ENCODE measurements around the gene ZP3. TPM values are rescaled to one million over a fixed set of nuclear protein-coding genes. Genes with fewer than 3 reads are reported as not detected.
"Not testable (repeated sequence)": the region's sequence is repeated elsewhere in the genome, so short reads cannot be mapped to it uniquely, and the experiment has no call there.

The ZP3 gene
- total and polyA plus RNA-seq, 2 of the 8 experiments (the other 6 are each of a cell fraction or from before 2014, with no cell fraction given) = 1.5 to 2.4 TPM

- DNase-seq (ENCODE audit: low read depth in 1 of 2, low spot score in 2 of 2) = peak in 1 of 2 experiments; percentile 59
- H2BK12ac ChIP-seq (ENCODE audit: low read depth, low read length); H2BK120ac ChIP-seq (replicated peaks; ENCODE audit: low read depth, low read length); H3K4me2 ChIP-seq (ENCODE audit: insufficient read depth in 1 of 2, low read depth in 2 of 2, low read length in 2 of 2); H3K14ac ChIP-seq (ENCODE audit: insufficient read length); H3K23ac ChIP-seq (ENCODE audit: insufficient read length); H3K27ac ChIP-seq (ENCODE audit: low read depth, low read length); H3K18ac ChIP-seq (ENCODE audit: extremely low read depth, low read length); H2BK20ac ChIP-seq (ENCODE audit: low read length); H3K4me3 ChIP-seq (ENCODE audit: extremely low read depth in 1 of 4, insufficient read depth in 2 of 4, low read depth in 3 of 4, low read length in 4 of 4); H2AFZ ChIP-seq (ENCODE audit: low read length); H2BK15ac ChIP-seq (ENCODE audit: low read length); H3K4ac ChIP-seq (replicated peaks; ENCODE audit: insufficient read length, low read depth, low read length); H3K9ac ChIP-seq (replicated peaks in 1 of 4; ENCODE audit: extremely low read depth in 1 of 4, low read depth in 3 of 4, low read length in 3 of 4); H3K27me3 ChIP-seq (replicated peaks in 1 of 4; ENCODE audit: control insufficient read depth in 3 of 4, extremely low read depth in 1 of 4, insufficient read depth in 3 of 4, low read length in 3 of 4); H4K8ac ChIP-seq (ENCODE audit: extremely low read depth, insufficient read depth, low read length); H4K91ac ChIP-seq (replicated peaks; ENCODE audit: insufficient read length, low read length); H2BK5ac ChIP-seq (ENCODE audit: low read depth, low read length); H3K56ac ChIP-seq (replicated peaks; ENCODE audit: insufficient read length, low read depth, low read length); H2AK5ac ChIP-seq (ENCODE audit: low read depth, low read length); H3K23me2 ChIP-seq (ENCODE audit: low read depth, low read length); H4K5ac ChIP-seq (ENCODE audit: insufficient read length, low read depth, low read length); H3K79me2 ChIP-seq (ENCODE audit: control insufficient read depth in 1 of 2, insufficient read depth in 2 of 2, low read length in 2 of 2); H3K9me3 ChIP-seq (ENCODE audit: insufficient read depth in 2 of 2, low read depth in 1 of 2, low read length in 1 of 2); H3K4me1 ChIP-seq (replicated peaks in 1 of 4; ENCODE audit: control insufficient read depth in 3 of 4, insufficient read depth in 4 of 4, low read length in 3 of 4); H4K20me1 ChIP-seq (replicated peaks in 1 of 2; ENCODE audit: control insufficient read depth in 1 of 2, insufficient read depth in 2 of 2, low read length in 2 of 2); H3K79me1 ChIP-seq (ENCODE audit: low read depth, low read length); POLR2A ChIA-PET (ENCODE audit: partially characterized antibody); CTCF ChIA-PET (ENCODE audit: partially characterized antibody): not testable (repeated sequence)
- peak; percentile 72 for FAIRE-seq
- WGBS, 2 experiments (ENCODE audit: extremely low coverage in 1 of 2, insufficient coverage in 1 of 2, insufficient read length in 1 of 2, insufficient replicate concordance in 2 of 2, low coverage in 1 of 2, low lambda C conversion rate in 2 of 2, missing lambda C conversion rate in 1 of 2) = 41% methylated on average over 5 of the region's 20 CpGs; no CpG with 5 or more reads in 1 of the 2 experiments
- peaks cover 0 to 11% (median 3%) of the 10 kb centered on the region in 4 experiments; a peak in 2 of 8 replicates for H3K36me3 ChIP-seq (ENCODE audit: control insufficient read depth in 2 of 4, insufficient read depth in 4 of 4, low read length in 3 of 4)
Observed at GRCh38 chr7:76485822-76486610, 61.3 kb downstream of the ZP3 start.

- WGBS, 2 experiments (ENCODE audit: extremely low coverage in 1 of 2, insufficient coverage in 1 of 2, insufficient read length in 1 of 2, insufficient replicate concordance in 2 of 2, low coverage in 1 of 2, low lambda C conversion rate in 2 of 2, missing lambda C conversion rate in 1 of 2) = 100% methylated on average over 1 of the region's 5 CpGs; no CpG with 5 or more reads in 1 of the 2 experiments
- H2BK15ac ChIP-seq (ENCODE audit: low read length); H3K23me2 ChIP-seq (ENCODE audit: low read depth, low read length); H3K4me3 ChIP-seq (ENCODE audit: extremely low read depth in 1 of 4, insufficient read depth in 2 of 4, low read depth in 3 of 4, low read length in 4 of 4); H3K9ac ChIP-seq (replicated peaks in 1 of 4; ENCODE audit: extremely low read depth in 1 of 4, low read depth in 3 of 4, low read length in 3 of 4); H3K4me2 ChIP-seq (ENCODE audit: insufficient read depth in 1 of 2, low read depth in 2 of 2, low read length in 2 of 2); H3K79me2 ChIP-seq (ENCODE audit: control insufficient read depth in 1 of 2, insufficient read depth in 2 of 2, low read length in 2 of 2); POLR2A ChIA-PET (ENCODE audit: partially characterized antibody); H4K20me1 ChIP-seq (replicated peaks in 1 of 2; ENCODE audit: control insufficient read depth in 1 of 2, insufficient read depth in 2 of 2, low read length in 2 of 2); DNase-seq (ENCODE audit: low read depth in 1 of 2, low spot score in 2 of 2); H2BK20ac ChIP-seq (ENCODE audit: low read length); H2BK12ac ChIP-seq (ENCODE audit: low read depth, low read length); H3K18ac ChIP-seq (ENCODE audit: extremely low read depth, low read length); H2AK5ac ChIP-seq (ENCODE audit: low read depth, low read length); H3K56ac ChIP-seq (replicated peaks; ENCODE audit: insufficient read length, low read depth, low read length); H3K4me1 ChIP-seq (replicated peaks in 1 of 4; ENCODE audit: control insufficient read depth in 3 of 4, insufficient read depth in 4 of 4, low read length in 3 of 4); H2BK120ac ChIP-seq (replicated peaks; ENCODE audit: low read depth, low read length); CTCF ChIA-PET (ENCODE audit: partially characterized antibody); H3K14ac ChIP-seq (ENCODE audit: insufficient read length); H3K27ac ChIP-seq (ENCODE audit: low read depth, low read length); H3K27me3 ChIP-seq (replicated peaks in 1 of 4; ENCODE audit: control insufficient read depth in 3 of 4, extremely low read depth in 1 of 4, insufficient read depth in 3 of 4, low read length in 3 of 4); H3K79me1 ChIP-seq (ENCODE audit: low read depth, low read length); H2BK5ac ChIP-seq (ENCODE audit: low read depth, low read length); H4K8ac ChIP-seq (ENCODE audit: extremely low read depth, insufficient read depth, low read length); H3K9me3 ChIP-seq (ENCODE audit: insufficient read depth in 2 of 2, low read depth in 1 of 2, low read length in 1 of 2); H4K91ac ChIP-seq (replicated peaks; ENCODE audit: insufficient read length, low read length); H3K23ac ChIP-seq (ENCODE audit: insufficient read length); FAIRE-seq; H2AFZ ChIP-seq (ENCODE audit: low read length); H4K5ac ChIP-seq (ENCODE audit: insufficient read length, low read depth, low read length); H3K4ac ChIP-seq (replicated peaks; ENCODE audit: insufficient read length, low read depth, low read length): not testable (repeated sequence)
- peaks cover 0 to 11% (median 3%) of the 10 kb centered on the region in 4 experiments; a peak in 2 of 8 replicates for H3K36me3 ChIP-seq (ENCODE audit: control insufficient read depth in 2 of 4, insufficient read depth in 4 of 4, low read length in 3 of 4)
Observed at GRCh38 chr7:76486618-76487017, 61.9 kb downstream of the ZP3 start.
